H1 (cell line): ENCODE data around the gene TMEM178B.

Source experiments
- ASH2L ChIP-seq: fragments of 200-600, 300-600 bp; sonication (generic); IDR thresholded peaks from one replicate; pipeline ENCODE4 v1.7.1; 2017; ENCODE audit warnings: low read length
- EP300 ChIP-seq, 2 experiments: IDR thresholded peaks; 1 replicate in 1 of 2; 2 replicates in 1 of 2; pipeline ENCODE4 v1.6.1; 2011 to 2012; ENCODE audit warnings: low read depth in 2 of 2, low read length in 2 of 2, mild to moderate bottlenecking in 2 of 2, borderline replicate concordance in 1 of 2, inconsistent platforms in 1 of 2, moderate library complexity in 1 of 2
- EZH2 ChIP-seq: fragments of 200-600 bp; sonication (generic); IDR thresholded peaks from 2 replicates; pipeline ENCODE4 v1.7.1; 2012; ENCODE audit warnings: low read depth, mild to moderate bottlenecking, moderate library complexity, low read length, inconsistent platforms; ENCODE audit not compliant: severe bottlenecking
- HDAC2 ChIP-seq, 2 experiments: fragments of 300-600 bp in 1 of 2; sonication (generic) in 1 of 2; IDR thresholded peaks; 2 replicates each; pipeline ENCODE4 v1.6.1; 2011 to 2012; ENCODE audit warnings: low read depth in 2 of 2, low read length in 2 of 2, mild to moderate bottlenecking in 2 of 2, moderate library complexity in 2 of 2, borderline replicate concordance in 1 of 2, inconsistent platforms in 1 of 2
- POLR2A ChIP-seq, 2 experiments: IDR thresholded peaks; 1 replicate in 1 of 2; 2 replicates in 1 of 2; pipeline ENCODE4 v1.6.1; 2011; ENCODE audit warnings: low read depth in 2 of 2, low read length in 2 of 2, mild to moderate bottlenecking in 2 of 2; ENCODE audit errors: control extremely low read depth in 1 of 2
- POLR2AphosphoS5 ChIP-seq: IDR thresholded peaks from 2 replicates; pipeline ENCODE4 v1.6.1; 2011; ENCODE audit warnings: low read depth, low read length
- RAD21 ChIP-seq, 2 experiments: IDR thresholded peaks in 1 of 2; conservative IDR thresholded peaks in 1 of 2; 2 replicates each; pipeline ENCODE4 v1.6.1; 2011; ENCODE audit warnings: low read depth in 2 of 2, low read length in 2 of 2, improper control_type of control experiment in 1 of 2, inconsistent platforms in 1 of 2, mild to moderate bottlenecking in 1 of 2, moderate library complexity in 1 of 2
- SIN3A ChIP-seq, 2 experiments: IDR thresholded peaks in 1 of 2; conservative IDR thresholded peaks in 1 of 2; 2 replicates each; pipeline ENCODE4 v1.6.1; 2011 to 2012; ENCODE audit warnings: low read length in 2 of 2, improper control_type of control experiment in 1 of 2, low read depth in 1 of 2, mild to moderate bottlenecking in 1 of 2
- SP1 ChIP-seq: IDR thresholded peaks from 2 replicates; pipeline ENCODE4 v1.6.1; 2011; ENCODE audit warnings: low read depth, low read length
- ZNF274 ChIP-seq: IDR thresholded peaks from 2 replicates; pipeline ENCODE4 v1.7.0; 2012; ENCODE audit warnings: low read length, borderline replicate concordance; ENCODE audit errors: extremely low read depth
- TF ChIP-seq, protein P1 (sequence below), 3 experiments: IDR thresholded peaks; 1 replicate in 2 of 3; 2 replicates in 1 of 3; pipeline versions ENCODE4 v1.5.1 to v1.6.1; 2011; ENCODE audit warnings: low read length in 3 of 3, mild to moderate bottlenecking in 3 of 3, inconsistent platforms in 2 of 3, low read depth in 1 of 3, moderate library complexity in 1 of 3; ENCODE audit not compliant: insufficient read depth in 1 of 3; ENCODE audit errors: control extremely low read depth in 1 of 3
- TF ChIP-seq, protein P2 (sequence below): IDR thresholded peaks from 2 replicates; pipeline ENCODE4 v1.6.1; 2012; ENCODE audit warnings: inconsistent platforms
- TF ChIP-seq, protein P3 (sequence below): IDR thresholded peaks from 2 replicates; pipeline ENCODE4 v1.6.1; 2012; ENCODE audit warnings: inconsistent platforms

DNA sequence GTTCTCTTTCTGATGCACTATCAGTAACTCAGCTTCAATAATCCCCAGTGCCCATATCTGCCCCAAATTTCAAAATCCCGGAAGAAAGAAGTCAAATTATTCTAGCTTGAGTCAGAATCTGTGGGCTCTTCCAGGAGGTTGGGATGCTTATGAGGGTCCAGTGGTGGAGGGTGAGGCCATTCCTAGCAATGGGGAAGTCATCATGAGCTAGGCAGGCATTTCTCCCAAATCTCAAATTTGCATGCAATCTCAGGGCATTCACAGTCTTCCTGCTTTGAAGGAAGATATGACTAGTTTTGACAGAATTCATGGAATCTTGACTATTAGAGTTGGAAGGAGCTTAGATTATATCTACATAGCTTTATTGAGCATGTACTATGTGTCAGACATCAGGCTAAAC, 313.0 kb downstream of the TMEM178B start:
- no peak for TF ChIP-seq SP1
- TF ChIP-seq, protein P1, sequence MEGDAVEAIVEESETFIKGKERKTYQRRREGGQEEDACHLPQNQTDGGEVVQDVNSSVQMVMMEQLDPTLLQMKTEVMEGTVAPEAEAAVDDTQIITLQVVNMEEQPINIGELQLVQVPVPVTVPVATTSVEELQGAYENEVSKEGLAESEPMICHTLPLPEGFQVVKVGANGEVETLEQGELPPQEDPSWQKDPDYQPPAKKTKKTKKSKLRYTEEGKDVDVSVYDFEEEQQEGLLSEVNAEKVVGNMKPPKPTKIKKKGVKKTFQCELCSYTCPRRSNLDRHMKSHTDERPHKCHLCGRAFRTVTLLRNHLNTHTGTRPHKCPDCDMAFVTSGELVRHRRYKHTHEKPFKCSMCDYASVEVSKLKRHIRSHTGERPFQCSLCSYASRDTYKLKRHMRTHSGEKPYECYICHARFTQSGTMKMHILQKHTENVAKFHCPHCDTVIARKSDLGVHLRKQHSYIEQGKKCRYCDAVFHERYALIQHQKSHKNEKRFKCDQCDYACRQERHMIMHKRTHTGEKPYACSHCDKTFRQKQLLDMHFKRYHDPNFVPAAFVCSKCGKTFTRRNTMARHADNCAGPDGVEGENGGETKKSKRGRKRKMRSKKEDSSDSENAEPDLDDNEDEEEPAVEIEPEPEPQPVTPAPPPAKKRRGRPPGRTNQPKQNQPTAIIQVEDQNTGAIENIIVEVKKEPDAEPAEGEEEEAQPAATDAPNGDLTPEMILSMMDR (IDR thresholded peaks at IDR 0.05; ENCODE audit: control extremely low read depth in 1 of 3, insufficient read depth in 1 of 3, low read depth in 1 of 3, low read length in 3 of 3) = no peak
- TF ChIP-seq POLR2A (IDR thresholded peaks at IDR 0.05; ENCODE audit: control extremely low read depth in 1 of 2, low read depth in 2 of 2, low read length in 2 of 2) = no peak
- no peak for TF ChIP-seq RAD21 (IDR thresholded peaks at IDR 0.05 in 1 of 2, conservative IDR thresholded peaks at IDR 0.05 in 1 of 2; ENCODE audit: low read depth in 2 of 2, low read length in 2 of 2)
- TF ChIP-seq, protein P2, sequence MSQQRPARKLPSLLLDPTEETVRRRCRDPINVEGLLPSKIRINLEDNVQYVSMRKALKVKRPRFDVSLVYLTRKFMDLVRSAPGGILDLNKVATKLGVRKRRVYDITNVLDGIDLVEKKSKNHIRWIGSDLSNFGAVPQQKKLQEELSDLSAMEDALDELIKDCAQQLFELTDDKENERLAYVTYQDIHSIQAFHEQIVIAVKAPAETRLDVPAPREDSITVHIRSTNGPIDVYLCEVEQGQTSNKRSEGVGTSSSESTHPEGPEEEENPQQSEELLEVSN = no peak
- TF ChIP-seq EP300 (IDR thresholded peaks at IDR 0.05; ENCODE audit: borderline replicate concordance in 1 of 2, low read depth in 2 of 2, low read length in 2 of 2) = no peak
- no peak for TF ChIP-seq SIN3A (conservative IDR thresholded peaks at IDR 0.05 in 1 of 2, IDR thresholded peaks at IDR 0.05 in 1 of 2; ENCODE audit: low read depth in 1 of 2, low read length in 2 of 2)
- TF ChIP-seq ASH2L = no peak
- TF ChIP-seq EZH2 = no peak
- no peak for TF ChIP-seq ZNF274
- TF ChIP-seq HDAC2 (IDR thresholded peaks at IDR 0.05; ENCODE audit: borderline replicate concordance in 1 of 2, low read depth in 2 of 2, low read length in 2 of 2) = no peak
- TF ChIP-seq, protein P3, sequence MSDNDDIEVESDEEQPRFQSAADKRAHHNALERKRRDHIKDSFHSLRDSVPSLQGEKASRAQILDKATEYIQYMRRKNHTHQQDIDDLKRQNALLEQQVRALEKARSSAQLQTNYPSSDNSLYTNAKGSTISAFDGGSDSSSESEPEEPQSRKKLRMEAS = no peak
- TF ChIP-seq POLR2AphosphoS5 = no peak
